ENCODE data around the gene LRRC8D.
"Not testable (repeated sequence)": the region's sequence is repeated elsewhere in the genome, so short reads cannot be mapped to it uniquely, and the experiment has no call there.

Gene LRRC8D

GRCh38 chr1:89820422-89821321 is at the start of gene LRRC8D:
LRRC8D (plus strand) TSS chr1:89821032; CDS start chr1:89933069, 112,037 bp downstream.
- peak; percentile 29 to 34 for DNase-seq (ENCODE audit: low read depth in 2 of 2, low spot score in 1 of 2)

- DNase-seq (ENCODE audit: low read depth in 2 of 2, low spot score in 1 of 2) = no peak
These were observed 48.8 kb upstream of the LRRC8D start for GRCh38 chr1:89771991-89772560.

- not testable (repeated sequence) for DNase-seq (ENCODE audit: low read depth in 2 of 2, low spot score in 1 of 2)
These were observed 44.7 kb upstream of the LRRC8D start for GRCh38 chr1:89776104-89776503.

- DNase-seq (ENCODE audit: low read depth in 2 of 2, low spot score in 1 of 2) = not testable (repeated sequence)
These were observed 43.6 kb upstream of the LRRC8D start for GRCh38 chr1:89777271-89777670.

- DNase-seq (ENCODE audit: low read depth in 2 of 2, low spot score in 1 of 2) = no peak
These were observed 41.5 kb upstream of the LRRC8D start for GRCh38 chr1:89779151-89779940.

GRCh38 chr1:89780721-89781120 is 40.1 kb upstream of the LRRC8D start:
- no peak for DNase-seq (ENCODE audit: low read depth in 2 of 2, low spot score in 1 of 2)

- DNase-seq (ENCODE audit: low read depth in 2 of 2, low spot score in 1 of 2) = peak; percentile 16 to 34
These were observed 39.2 kb upstream of the LRRC8D start for GRCh38 chr1:89781494-89782126.

GRCh38 chr1:89786628-89787214 is 34.1 kb upstream of the LRRC8D start:
- no peak for DNase-seq (ENCODE audit: low read depth in 2 of 2, low spot score in 1 of 2)

GRCh38 chr1:89790592-89790991 is 30.2 kb upstream of the LRRC8D start:
- no peak for DNase-seq (ENCODE audit: low read depth in 2 of 2, low spot score in 1 of 2)

- no peak for DNase-seq (ENCODE audit: low read depth in 2 of 2, low spot score in 1 of 2)
These were observed 29.6 kb upstream of the LRRC8D start for GRCh38 chr1:89791064-89791726.

- DNase-seq (ENCODE audit: low read depth in 2 of 2, low spot score in 1 of 2) = no peak
These were observed 26.4 kb upstream of the LRRC8D start for GRCh38 chr1:89794406-89794805.

GRCh38 chr1:89795571-89795970 is 25.3 kb upstream of the LRRC8D start:
- not testable (repeated sequence) for DNase-seq (ENCODE audit: low read depth in 2 of 2, low spot score in 1 of 2)

- DNase-seq (ENCODE audit: low read depth in 2 of 2, low spot score in 1 of 2) = not testable (repeated sequence)
These were observed 23.0 kb upstream of the LRRC8D start for GRCh38 chr1:89797876-89798275.

- no peak for DNase-seq (ENCODE audit: low read depth in 2 of 2, low spot score in 1 of 2)
These were observed 21.3 kb upstream of the LRRC8D start for GRCh38 chr1:89799495-89799894.

GRCh38 chr1:89800022-89800655 is 20.7 kb upstream of the LRRC8D start:
- no peak for DNase-seq (ENCODE audit: low read depth in 2 of 2, low spot score in 1 of 2)

GRCh38 chr1:89800718-89801117 is 20.1 kb upstream of the LRRC8D start:
- no peak for DNase-seq (ENCODE audit: low read depth in 2 of 2, low spot score in 1 of 2)

GRCh38 chr1:89802051-89802450 is 18.8 kb upstream of the LRRC8D start:
- no peak for DNase-seq (ENCODE audit: low read depth in 2 of 2, low spot score in 1 of 2)

GRCh38 chr1:89802841-89803240 is 18.0 kb upstream of the LRRC8D start:
- no peak for DNase-seq (ENCODE audit: low read depth in 2 of 2, low spot score in 1 of 2)

- peak; percentile 73 to 85 for DNase-seq (ENCODE audit: low read depth in 2 of 2, low spot score in 1 of 2)
These were observed 16.1 kb upstream of the LRRC8D start for GRCh38 chr1:89804642-89805237.
